Left ventricle myocardium inferior (tissue), 1 donor: ENCODE data around the gene SPATA16. TPM values are rescaled to one million over a fixed set of nuclear protein-coding genes. Genes with fewer than 3 reads are reported as not detected.

Source experiments
- DNase-seq: peaks from one replicate; pipeline ENCODE4 v3.0.0-alpha.2; 2020
- H3K27ac ChIP-seq: fragments of 200-600 bp; replicated peaks from 2 replicates; pipeline ENCODE4 v1.8.0; 2021
- H3K27me3 ChIP-seq: fragments of 200-600 bp; 2 replicates; pipeline ENCODE4 v1.8.0; 2021; ENCODE audit warnings: low read depth
- H3K36me3 ChIP-seq: fragments of 200-600 bp; 2 replicates; pipeline ENCODE4 v1.8.0; 2021
- H3K4me1 ChIP-seq: fragments of 200-600 bp; 2 replicates; pipeline ENCODE4 v1.8.0; 2021
- H3K4me3 ChIP-seq: fragments of 200-600 bp; 2 replicates; pipeline ENCODE4 v1.8.0; 2021; ENCODE audit warnings: mild to moderate bottlenecking, moderate library complexity
- H3K9me3 ChIP-seq: fragments of 200-600 bp; replicated peaks from 2 replicates; pipeline ENCODE4 v1.8.0; 2021
- CTCF ChIP-seq: fragments of 200-600 bp; IDR thresholded peaks from 2 replicates; pipeline ENCODE4 v1.8.0; 2021; ENCODE audit warnings: antibody characterized with exemption, mild to moderate bottlenecking, borderline replicate concordance
- intact Hi-C: fragments of 100-400 bp; cut with micrococcal nuclease; formaldehyde crosslinking; loops from one replicate; pipeline ENCODE4 v1.11.0; 2022
- total RNA-seq: library from RNA; stranded (reverse); fragmentation: NEBNext Ultra II Directional; extraction: Animal tissue kit (Norgen Biotek cat#: 25700); gene quantifications from one replicate; pipeline ENCODE4 v1.2.1, GENCODE V29; 2021
- donor health status: DM: no; HTN: yes; CAD: no; lungs with severe emphysema.

SPATA16 gene
- total RNA-seq, 1 donor from 2014 or later: not detected

DNA sequence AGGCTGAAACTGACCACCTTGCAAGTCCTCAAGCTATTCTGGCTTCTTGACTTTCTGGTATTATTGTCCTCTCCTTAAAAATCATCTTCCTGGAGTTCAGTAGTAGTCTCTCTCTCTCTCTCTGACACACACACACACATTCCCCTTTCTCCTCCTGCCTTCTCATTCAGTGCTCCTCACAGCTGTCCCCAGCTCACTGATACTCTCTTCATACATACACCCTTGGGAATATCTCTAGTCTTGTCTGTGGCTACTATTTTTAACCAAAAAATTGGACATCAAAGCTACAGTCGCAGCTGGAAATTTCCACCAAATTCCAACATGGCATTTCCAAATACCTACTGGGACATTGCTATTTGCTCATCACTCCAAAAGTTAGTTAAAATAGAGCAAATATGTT is 211.6 kb downstream of the SPATA16 start:
- intact Hi-C loops: no loop called here
- Histone ChIP-seq H3K36me3 (no peaks in the 10 kb centered on the region), H3K27ac (no peak overlapping the region), H3K27me3 (no peaks in the 10 kb centered on the region), H3K9me3 (no peaks in the 10 kb centered on the region), H3K4me1 (no peaks in the 10 kb centered on the region), H3K4me3 (no peak overlapping the region)
- no peak for DNase-seq
- TF ChIP-seq CTCF: no peak

DNA sequence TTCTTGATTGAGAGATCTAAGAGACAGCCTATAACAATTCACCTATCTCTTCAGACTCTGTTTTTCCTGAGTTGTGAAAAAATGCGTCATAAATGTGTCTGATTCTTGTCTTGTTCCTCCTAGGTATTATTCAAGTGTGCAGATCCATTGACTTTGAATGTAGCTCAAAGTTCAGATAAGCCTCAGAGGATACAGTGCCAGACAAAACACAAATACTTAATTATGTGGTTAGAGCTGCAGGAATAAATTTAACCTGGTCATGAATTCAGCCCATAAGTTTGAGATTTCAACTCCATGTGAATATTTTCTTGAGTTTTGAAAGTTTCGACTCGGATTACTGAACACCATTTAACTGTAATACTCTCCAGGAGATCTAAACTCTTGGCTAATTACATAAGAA is 216.5 kb downstream of the SPATA16 start:
- no peak overlapping the region for H3K4me3 ChIP-seq
- no peaks in the 10 kb centered on the region for H3K27me3 ChIP-seq
- DNase-seq: no peak
- no peak overlapping the region for H3K27ac ChIP-seq
- intact Hi-C loops: no loop called here
- no peaks in the 10 kb centered on the region for H3K36me3 ChIP-seq
- H3K4me1 ChIP-seq: no peaks in the 10 kb centered on the region
- H3K9me3 ChIP-seq: no peaks in the 10 kb centered on the region
- TF ChIP-seq CTCF: no peak

GRCh38 chr3:172919297-172919683 is 221.7 kb downstream of the SPATA16 start:
- H3K27ac ChIP-seq: no peak overlapping the region
- no peak for DNase-seq
- H3K9me3 ChIP-seq: no peaks in the 10 kb centered on the region
- no peaks in the 10 kb centered on the region for H3K27me3 ChIP-seq
- no peak for TF ChIP-seq CTCF
- intact Hi-C loops: no loop called here
- H3K4me1 ChIP-seq: peaks cover 15% of the 10 kb centered on the region
- no peaks in the 10 kb centered on the region for H3K36me3 ChIP-seq
- H3K4me3 ChIP-seq: no peak overlapping the region

DNA sequence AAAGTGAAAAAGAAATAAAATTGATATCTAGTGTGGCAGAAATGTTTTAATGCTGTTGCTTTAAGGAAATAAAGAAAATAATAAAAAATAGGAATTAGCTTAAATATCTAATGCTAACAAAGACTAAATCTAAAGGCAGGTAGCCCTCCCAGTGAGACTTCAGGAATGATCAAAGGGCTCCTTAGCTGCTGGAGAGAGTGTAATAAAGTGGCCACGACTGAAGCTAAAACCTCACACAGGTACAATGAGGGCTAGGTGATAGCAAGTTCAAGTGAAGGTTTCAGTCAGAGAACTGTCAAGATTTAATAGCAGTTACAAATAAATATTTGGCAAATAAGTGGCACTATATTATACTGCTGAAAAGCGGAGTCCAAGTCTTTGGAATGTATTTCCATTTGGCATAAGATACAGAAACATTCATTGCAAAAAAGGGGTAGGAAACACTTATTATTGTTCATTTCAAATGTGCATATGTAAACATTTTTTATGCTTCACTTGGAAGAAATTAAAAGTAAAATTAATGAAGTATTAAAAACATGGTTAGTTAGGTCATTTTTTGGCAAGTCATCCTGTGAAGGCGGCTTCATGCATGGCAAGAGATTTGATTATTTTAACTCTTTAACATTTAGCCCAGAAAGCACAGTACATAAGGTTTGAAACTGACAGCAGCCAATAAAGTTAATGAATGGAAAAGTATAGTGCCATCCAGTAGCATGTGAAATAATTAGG is 222.3 kb downstream of the SPATA16 start:
- no peak for DNase-seq
- H3K4me1 ChIP-seq: peaks cover 15% of the 10 kb centered on the region
- intact Hi-C loops: no loop called here

DNA sequence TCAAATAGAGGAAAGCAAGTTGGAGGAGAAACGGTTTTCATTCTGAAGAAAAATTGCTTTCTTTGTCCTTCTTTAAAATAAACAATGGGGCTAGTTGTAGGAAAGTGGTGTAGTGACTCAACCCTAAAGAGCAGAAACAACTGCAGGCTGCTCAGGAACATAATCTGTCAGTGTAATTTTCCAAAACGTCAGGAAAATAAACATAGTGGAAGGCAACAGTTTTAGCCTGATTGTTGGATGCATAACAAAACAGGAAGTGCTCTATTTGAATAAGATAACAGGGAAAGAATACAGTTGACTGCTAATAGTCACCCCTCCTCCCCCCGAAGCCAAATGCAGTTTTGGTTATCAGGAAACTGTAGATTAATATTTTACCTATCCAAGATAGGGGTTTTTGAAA is 222.9 kb downstream of the SPATA16 start:
- Histone ChIP-seq H3K36me3 (no peaks in the 10 kb centered on the region), H3K9me3 (no peaks in the 10 kb centered on the region), H3K27me3 (no peaks in the 10 kb centered on the region), H3K27ac (no peak overlapping the region), H3K4me1 (peaks cover 15% of the 10 kb centered on the region), H3K4me3 (no peak overlapping the region)
- intact Hi-C loops: no loop called here
- TF ChIP-seq CTCF: no peak
- no peak for DNase-seq

More for the DNA sequence above, 222.3 kb downstream of the SPATA16 start:
- H3K36me3 ChIP-seq: no peaks in the 10 kb centered on the region
- no peak overlapping the region for H3K4me3 ChIP-seq
- no peak for TF ChIP-seq CTCF
- H3K27ac ChIP-seq: no peak overlapping the region
- no peaks in the 10 kb centered on the region for H3K27me3 ChIP-seq
- H3K9me3 ChIP-seq: no peaks in the 10 kb centered on the region
